ENCODE measurements around the gene TMEM238. TPM values are rescaled to one million over a fixed set of nuclear protein-coding genes. Genes with fewer than 3 reads are reported as not detected.
A peak's percentile ranks its signal among the peaks of the same experiment; 100 is the strongest.

TMEM238 gene
- total RNA-seq, 1 donor from 2014 or later: not detected

- DNase-seq (ENCODE audit: low spot score in 2 of 2): no peak
- H3K9me3 ChIP-seq: no peaks in the 10 kb centered on the region
- no peaks in the 10 kb centered on the region for H3K4me1 ChIP-seq
- H3K27ac ChIP-seq: no peak overlapping the region
- H3K27me3 ChIP-seq: no peaks in the 10 kb centered on the region
- TF ChIP-seq CTCF (IDR thresholded peaks at IDR 0.05): no peak
- intact Hi-C loops (cut with DNase I): no loop called here
- no peak overlapping the region for H3K4me3 ChIP-seq
- H3K36me3 ChIP-seq: no peaks in the 10 kb centered on the region
Measured at GRCh38 chr19:55360902-55361301, 23.2 kb downstream of the TMEM238 start.

- TF ChIP-seq CTCF (IDR thresholded peaks at IDR 0.05): no peak
- no peak for DNase-seq (ENCODE audit: low spot score in 2 of 2)
- H3K9me3 ChIP-seq: no peaks in the 10 kb centered on the region
- H3K27me3 ChIP-seq: peaks cover 7% of the 10 kb centered on the region
- no peaks in the 10 kb centered on the region for H3K36me3 ChIP-seq
- intact Hi-C loops (cut with DNase I): no loop called here
- H3K4me1 ChIP-seq: peaks cover 0 to 1% of the 10 kb centered on the region in 2 donors
- no peak overlapping the region for H3K27ac ChIP-seq
- no peak overlapping the region for H3K4me3 ChIP-seq
Measured at GRCh38 chr19:55358943-55359908, 24.9 kb downstream of the TMEM238 start.

GRCh38 chr19:55358493-55358892, 25.6 kb downstream of the TMEM238 start:
- Histone ChIP-seq H3K4me3 (no peak overlapping the region), H3K27ac (no peak overlapping the region), H3K36me3 (no peaks in the 10 kb centered on the region), H3K27me3 (peaks cover 11% of the 10 kb centered on the region), H3K4me1 (peaks cover under 1 to 6% of the 10 kb centered on the region in 2 donors), H3K9me3 (no peaks in the 10 kb centered on the region)
- no peak for TF ChIP-seq CTCF (IDR thresholded peaks at IDR 0.05)
- intact Hi-C loops (cut with DNase I): no loop called here
- no peak for DNase-seq (ENCODE audit: low spot score in 2 of 2)

- DNase-seq (ENCODE audit: low spot score in 2 of 2): no peak
- H3K9me3 ChIP-seq: no peaks in the 10 kb centered on the region
- H3K27ac ChIP-seq: no peak overlapping the region
- H3K4me1 ChIP-seq: peaks cover 3 to 12% of the 10 kb centered on the region in 2 donors
- no peak for TF ChIP-seq CTCF (IDR thresholded peaks at IDR 0.05)
- intact Hi-C loops (cut with DNase I): no loop called here
- H3K36me3 ChIP-seq: no peaks in the 10 kb centered on the region
- H3K4me3 ChIP-seq: no peak overlapping the region
- H3K27me3 ChIP-seq: peaks cover 11% of the 10 kb centered on the region
Measured at GRCh38 chr19:55355213-55355821, 28.8 kb downstream of the TMEM238 start.

GRCh38 chr19:55354698-55355212, 29.3 kb downstream of the TMEM238 start, which contains the start of gene COX6B2:
Gene COX6B2, minus strand, starts transcription at chr19:55354719. Its CDS starts 198 bp downstream, at chr19:55354521.
- no peaks in the 10 kb centered on the region for H3K9me3 ChIP-seq
- no peak within 1 kb of the TSS for H3K27ac ChIP-seq
- peak within 1 kb of the TSS; percentile 47 to 59 for H3K4me3 ChIP-seq
- no peak for TF ChIP-seq CTCF (IDR thresholded peaks at IDR 0.05)
- intact Hi-C loops (cut with DNase I): no loop called here
- H3K27me3 ChIP-seq: peaks cover 11% of the 10 kb centered on the region
- DNase-seq (ENCODE audit: low spot score in 2 of 2): no peak
- no peaks in the 10 kb centered on the region for H3K36me3 ChIP-seq
- H3K4me1 ChIP-seq: peaks cover 3 to 12% of the 10 kb centered on the region in 2 donors

Data from ascending aorta (tissue), 2 donors.